ENCODE results near the gene ADRM1. TPM values are rescaled to one million over a fixed set of nuclear protein-coding genes. Genes with fewer than 3 reads are reported as not detected.

The ADRM1 gene
- total and polyA plus RNA-seq, 12 donors = 67.7 to 192 (median 74.7) TPM

DNA sequence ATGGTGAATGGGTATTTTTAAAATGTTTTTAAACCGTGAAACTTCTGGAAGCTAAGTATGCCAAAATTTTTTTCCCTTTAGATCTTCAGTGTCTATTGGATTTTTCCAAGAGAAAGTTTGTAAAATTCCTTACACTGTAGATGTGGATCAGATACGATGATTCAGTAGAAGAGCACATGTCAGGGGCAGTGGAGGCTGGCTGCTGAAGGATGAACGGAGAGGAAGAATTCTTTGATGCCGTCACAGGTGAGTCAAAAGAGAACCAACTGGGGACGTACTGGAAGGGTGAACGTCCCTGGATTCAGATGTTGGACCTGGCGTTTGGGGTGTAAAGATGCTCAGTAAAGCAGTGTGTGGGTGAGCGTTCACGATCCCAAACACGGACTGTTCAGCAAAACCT lies 46.8 kb upstream of the ADRM1 start:
- Histone ChIP-seq H3K9me3 (no peaks in the 10 kb centered on the region), H3K27me3 (no peaks in the 10 kb centered on the region), H3K4me3 (no peak overlapping the region), H3K36me3 (peaks cover 2 to 66% (median 35%) of the 10 kb centered on the region in 9 donors), H3K27ac (no peak overlapping the region), H3K4me1 (peaks cover 4 to 44% (median 16%) of the 10 kb centered on the region in 9 donors)
- ATAC-seq = no peak
- TF ChIP-seq, protein P1, sequence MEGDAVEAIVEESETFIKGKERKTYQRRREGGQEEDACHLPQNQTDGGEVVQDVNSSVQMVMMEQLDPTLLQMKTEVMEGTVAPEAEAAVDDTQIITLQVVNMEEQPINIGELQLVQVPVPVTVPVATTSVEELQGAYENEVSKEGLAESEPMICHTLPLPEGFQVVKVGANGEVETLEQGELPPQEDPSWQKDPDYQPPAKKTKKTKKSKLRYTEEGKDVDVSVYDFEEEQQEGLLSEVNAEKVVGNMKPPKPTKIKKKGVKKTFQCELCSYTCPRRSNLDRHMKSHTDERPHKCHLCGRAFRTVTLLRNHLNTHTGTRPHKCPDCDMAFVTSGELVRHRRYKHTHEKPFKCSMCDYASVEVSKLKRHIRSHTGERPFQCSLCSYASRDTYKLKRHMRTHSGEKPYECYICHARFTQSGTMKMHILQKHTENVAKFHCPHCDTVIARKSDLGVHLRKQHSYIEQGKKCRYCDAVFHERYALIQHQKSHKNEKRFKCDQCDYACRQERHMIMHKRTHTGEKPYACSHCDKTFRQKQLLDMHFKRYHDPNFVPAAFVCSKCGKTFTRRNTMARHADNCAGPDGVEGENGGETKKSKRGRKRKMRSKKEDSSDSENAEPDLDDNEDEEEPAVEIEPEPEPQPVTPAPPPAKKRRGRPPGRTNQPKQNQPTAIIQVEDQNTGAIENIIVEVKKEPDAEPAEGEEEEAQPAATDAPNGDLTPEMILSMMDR (IDR thresholded peaks at IDR 0.05) = no peak
- intact Hi-C loops (cut with DNase I) = loop anchor here in 1 of 10 donors (10.0 kb wide), 1 partner anchor 231 kb away; no protein-coding TSS in a partner anchor
- WGBS, 2 donors = 96% methylated on average over 10 of the region's 10 CpGs
- no peak for DNase-seq

DNA sequence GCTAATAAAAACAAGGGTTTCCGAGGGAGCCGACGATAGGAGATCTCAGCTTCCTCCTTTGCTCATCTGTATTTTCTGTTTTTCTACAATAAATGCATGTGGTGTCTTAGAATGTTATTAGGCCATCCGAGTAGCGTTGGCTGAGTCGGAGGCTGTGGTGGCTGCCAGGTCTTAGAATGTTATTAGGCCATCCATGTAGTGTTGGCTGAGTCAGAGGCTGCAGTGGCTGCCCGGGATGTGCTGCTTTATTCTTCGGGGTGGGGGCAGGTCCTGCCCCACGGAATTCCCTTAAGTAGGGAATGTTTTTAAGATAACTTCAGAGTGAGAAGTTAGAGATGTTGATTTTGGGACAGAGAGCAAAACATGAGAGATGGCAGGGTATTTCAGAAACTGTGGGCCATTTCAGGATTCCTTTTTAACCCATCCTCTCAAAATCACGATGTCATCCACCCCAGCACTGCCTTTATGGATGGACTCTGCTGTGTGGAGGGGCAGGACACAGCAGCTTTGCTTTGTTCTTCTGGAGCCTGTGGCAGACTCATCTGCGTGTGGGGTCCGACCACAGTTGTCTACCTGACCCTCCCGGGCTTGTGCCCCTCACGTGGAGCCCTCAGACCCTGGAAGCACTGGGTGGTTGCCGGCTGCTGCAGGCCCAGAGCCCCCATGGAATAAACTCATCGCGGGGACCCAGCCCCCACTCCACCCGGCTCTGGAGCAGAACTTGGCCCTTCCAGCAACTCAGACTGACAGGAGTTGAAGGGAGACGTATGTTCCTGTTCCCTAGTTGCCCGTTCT lies 44.1 kb upstream of the ADRM1 start:
- WGBS, 2 donors = 71 to 73% methylated on average over 20 of the region's 20 CpGs
- ATAC-seq (peak; percentile 37 to 94 (median 74)), DNase-seq (no peak)
- TF ChIP-seq, protein P1 (IDR thresholded peaks at IDR 0.05) = no peak
- peak overlapping the region in 2 of 10 donors; percentile 25 to 30 for H3K27ac ChIP-seq
- peaks cover 0 to 31% (median 16%) of the 10 kb centered on the region in 9 donors for H3K4me1 ChIP-seq
- H3K4me3 ChIP-seq = no peak overlapping the region
- intact Hi-C loops (cut with DNase I) = loop anchor here in 1 of 10 donors (10.0 kb wide), 1 partner anchor 234 kb away; no protein-coding TSS in a partner anchor
- H3K36me3 ChIP-seq = peaks cover 4 to 87% (median 51%) of the 10 kb centered on the region in 9 donors
- no peaks in the 10 kb centered on the region for H3K27me3 ChIP-seq
- no peaks in the 10 kb centered on the region for H3K9me3 ChIP-seq

DNA sequence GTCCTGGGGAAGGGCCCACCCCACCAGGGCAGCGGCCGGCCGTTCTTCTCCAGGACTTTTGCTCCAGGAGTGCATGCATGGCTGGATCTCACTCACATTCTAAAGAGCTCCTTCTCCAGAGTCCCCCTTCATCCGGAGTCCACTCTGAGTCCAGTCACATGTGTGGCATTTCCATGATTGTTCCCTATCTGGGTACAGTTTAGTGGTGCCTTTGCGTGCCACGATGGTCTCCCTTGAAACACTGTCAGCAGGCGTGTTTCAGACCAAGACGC lies 43.6 kb upstream of the ADRM1 start:
- Histone ChIP-seq H3K27ac (peak overlapping the region in 1 of 10 donors; percentile 25), H3K36me3 (peaks cover 4 to 93% (median 56%) of the 10 kb centered on the region in 9 donors), H3K27me3 (no peaks in the 10 kb centered on the region), H3K9me3 (no peaks in the 10 kb centered on the region), H3K4me1 (peaks cover 0 to 27% (median 14%) of the 10 kb centered on the region in 9 donors), H3K4me3 (no peak overlapping the region)
- DNase-seq (no peak), ATAC-seq (peak in 1 of 8 donors; percentile 7)
- WGBS, 2 donors = 91 to 93% methylated on average over 8 of the region's 8 CpGs
- TF ChIP-seq, protein P1 (IDR thresholded peaks at IDR 0.05) = no peak
- intact Hi-C loops (cut with DNase I) = loop anchor here in 1 of 10 donors (10.0 kb wide), 1 partner anchor 234 kb away; no protein-coding TSS in a partner anchor

DNA sequence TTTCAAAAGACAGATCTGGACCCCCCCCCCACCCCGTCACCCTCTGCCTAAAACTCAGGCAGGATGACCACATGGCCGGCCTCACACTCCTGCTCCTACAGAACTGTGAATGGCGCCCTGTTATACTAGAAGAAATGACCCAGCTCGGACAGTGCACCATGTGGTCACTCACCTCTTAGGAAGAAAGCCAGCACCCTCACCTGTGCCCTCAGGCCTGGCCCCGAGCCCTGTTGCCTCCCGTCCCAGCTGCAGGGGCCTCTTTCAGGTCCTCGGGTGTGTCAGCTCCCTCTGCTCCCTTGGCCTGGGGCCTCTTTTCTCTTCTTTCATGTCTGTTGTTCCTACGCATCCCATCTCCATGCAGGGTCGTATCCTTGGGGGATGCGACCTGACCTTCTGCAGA lies 40.7 kb upstream of the ADRM1 start:
- Histone ChIP-seq H3K27me3 (no peaks in the 10 kb centered on the region), H3K9me3 (peaks cover 0 to 9% (median 0%) of the 10 kb centered on the region in 11 donors), H3K27ac (no peak overlapping the region), H3K36me3 (peaks cover 0 to 100% (median 63%) of the 10 kb centered on the region in 9 donors), H3K4me1 (peaks cover 0 to 25% (median 17%) of the 10 kb centered on the region in 9 donors), H3K4me3 (no peak overlapping the region)
- WGBS, 2 donors = 94 to 95% methylated on average over 10 of the region's 10 CpGs
- DNase-seq (no peak), ATAC-seq (no peak)
- intact Hi-C loops (cut with DNase I) = no loop called here
- TF ChIP-seq, protein P1 (IDR thresholded peaks at IDR 0.05) = no peak

Data from heart right ventricle (tissue), 16 donors.